Stimulated activated CD8-positive, alpha-beta memory T cell treated with anti-CD3 and anti-CD28 coated beads, Interleukin-15, amount 100 ng/mL, for 48 hours (primary cell): Measurements from ENCODE around the gene RHOT2.

Experiments used
- DNase-seq, 2 donors: peaks; one replicate each; pipeline ENCODE4 v3.0.0-alpha.2; 2020; ENCODE audit warnings: low read depth in 2 of 2

The RHOT2 gene

GRCh38 chr16:667780-668518 is at the start of gene RHOT2:
Gene RHOT2, plus strand, starts transcription at chr16:668132. Its CDS starts 68 bp downstream, at chr16:668200.
- DNase-seq = peak; percentile 92 to 94

GRCh38 chr16:619476-620100 is 48.3 kb upstream of the RHOT2 start:
- DNase-seq = no peak

DNA sequence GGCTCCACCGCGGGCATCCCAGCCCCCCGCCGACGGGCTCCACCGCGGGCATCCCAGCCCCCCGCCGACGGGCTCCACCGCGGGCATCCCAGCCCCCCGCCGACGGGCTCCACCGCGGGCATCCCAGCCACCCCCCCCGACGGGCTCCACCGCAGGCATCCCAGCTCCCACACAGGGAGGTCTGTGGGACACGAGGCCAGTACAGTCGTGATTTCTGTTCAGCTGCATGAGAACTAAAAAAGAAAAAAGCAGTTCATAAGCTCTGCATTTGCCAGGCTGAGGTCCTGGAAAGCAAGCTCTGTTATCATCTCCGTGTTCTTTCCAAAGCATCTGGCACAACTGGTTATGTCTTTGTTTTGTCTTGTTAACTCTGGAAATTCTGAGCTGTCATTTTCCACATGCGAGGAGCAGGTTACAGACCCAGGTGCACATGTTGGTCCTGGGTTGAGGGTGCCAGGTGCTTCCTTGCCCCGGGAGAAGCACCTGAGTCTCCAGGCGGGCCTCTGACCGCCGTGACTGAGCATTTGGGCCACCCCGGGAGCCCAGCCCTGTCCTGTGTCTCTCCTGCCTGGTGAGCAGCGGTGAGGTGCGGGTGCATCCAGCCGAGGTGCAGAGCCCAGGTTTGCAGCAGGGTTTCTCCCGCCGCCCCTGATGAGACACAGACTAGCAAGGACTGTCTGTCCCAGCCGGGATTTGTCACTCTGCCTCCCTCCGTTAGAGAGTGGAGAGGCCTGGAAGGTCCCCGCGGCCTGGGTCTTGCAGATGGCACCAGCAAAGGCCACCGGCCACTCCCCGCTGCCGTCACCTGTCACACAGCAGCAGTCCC is 47.0 kb upstream of the RHOT2 start:
- DNase-seq = no peak

- no peak for DNase-seq
Observed at GRCh38 chr16:621526-622105, 46.3 kb upstream of the RHOT2 start.

DNA sequence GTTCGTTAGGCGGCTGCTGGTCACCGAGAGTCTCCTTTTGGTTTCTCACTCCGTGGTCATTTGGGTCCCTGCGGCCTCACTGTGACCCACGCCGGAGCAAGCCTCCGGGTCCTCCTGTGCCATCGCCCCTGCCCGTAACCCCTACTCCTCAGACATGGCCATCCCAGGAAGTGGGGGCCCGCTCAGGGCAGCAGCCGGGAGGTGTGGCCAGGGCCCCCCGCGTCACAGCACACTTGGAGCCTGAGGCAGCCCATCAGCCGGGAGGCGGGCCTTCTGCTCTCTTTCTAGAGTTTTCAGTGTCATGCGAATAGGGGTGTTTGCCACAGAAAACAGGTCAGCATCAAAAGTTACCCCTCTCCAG is 45.0 kb upstream of the RHOT2 start:
- no peak for DNase-seq

GRCh38 chr16:624526-625070 is 43.3 kb upstream of the RHOT2 start:
- no peak for DNase-seq

GRCh38 chr16:625117-625976 is 42.6 kb upstream of the RHOT2 start:
- DNase-seq = no peak

GRCh38 chr16:625977-626765 is 41.8 kb upstream of the RHOT2 start:
- DNase-seq = no peak

DNA sequence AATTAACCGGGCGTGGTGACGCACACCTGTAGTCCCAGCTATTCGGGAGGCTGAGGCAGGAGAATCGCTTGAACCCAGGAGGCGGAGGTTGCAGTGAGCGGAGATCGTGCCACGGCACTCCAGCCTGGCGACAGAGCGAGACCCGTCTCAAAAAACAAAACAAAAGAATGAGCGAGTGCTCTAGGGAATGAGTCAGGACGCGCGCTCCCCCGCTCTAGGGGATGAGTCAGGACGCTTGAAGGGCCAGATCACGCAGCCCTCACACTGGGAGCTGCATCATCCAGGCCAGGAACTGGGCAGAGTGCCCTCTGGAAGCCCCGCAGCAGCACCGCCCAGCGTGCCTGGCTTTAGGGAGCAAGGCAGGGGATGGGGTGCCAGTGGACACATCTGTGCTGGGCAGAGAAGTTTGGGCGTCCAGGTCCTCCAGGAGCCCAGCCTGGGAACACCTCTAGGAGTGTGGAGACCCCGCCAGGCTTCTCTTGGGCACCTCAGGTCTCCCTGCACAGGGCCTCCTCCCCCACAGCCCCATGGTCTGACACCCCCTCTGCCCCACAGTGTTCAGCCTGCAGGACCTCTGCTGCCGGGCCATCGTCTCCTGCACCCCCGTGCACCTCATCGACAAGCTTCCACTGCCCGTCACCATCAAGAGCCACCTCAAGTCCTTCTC is 41.0 kb upstream of the RHOT2 start:
- no peak for DNase-seq

- no peak for DNase-seq
Observed at GRCh38 chr16:627454-628239, 40.3 kb upstream of the RHOT2 start.

- DNase-seq = no peak
Observed at GRCh38 chr16:628321-629061, 39.4 kb upstream of the RHOT2 start.

DNA sequence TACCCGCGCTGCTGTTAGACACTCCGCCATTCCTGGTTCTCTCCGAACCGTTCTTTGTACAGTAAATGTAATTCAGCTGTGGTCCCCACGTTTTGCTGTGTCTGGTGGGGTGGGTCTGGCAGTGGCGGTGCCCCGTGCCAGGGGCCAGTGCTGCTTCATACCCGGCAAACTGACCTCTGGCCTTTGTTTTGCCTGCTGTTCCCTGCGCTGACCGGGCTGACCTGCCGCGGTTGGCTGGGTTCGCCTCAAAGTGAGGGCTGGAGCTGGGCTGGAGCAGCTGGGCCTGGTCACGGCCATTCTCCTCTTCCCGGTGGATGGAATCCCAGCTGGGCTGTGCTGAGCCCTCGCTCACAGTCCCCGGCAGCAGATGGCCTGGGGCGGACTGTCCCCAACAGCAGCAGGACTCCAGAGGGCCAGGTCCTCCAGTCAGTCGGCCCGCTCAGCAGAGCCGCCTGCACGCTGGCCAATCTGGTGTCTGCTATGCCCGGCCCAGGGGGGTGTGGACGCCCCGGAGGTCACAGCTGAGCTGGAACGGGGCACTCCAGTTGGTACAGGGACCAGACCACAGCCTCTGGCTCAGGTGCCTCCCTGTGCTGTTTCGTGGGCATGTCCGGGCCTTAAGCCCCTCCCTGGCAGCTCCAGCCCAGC is 38.6 kb upstream of the RHOT2 start:
- DNase-seq = no peak

DNA sequence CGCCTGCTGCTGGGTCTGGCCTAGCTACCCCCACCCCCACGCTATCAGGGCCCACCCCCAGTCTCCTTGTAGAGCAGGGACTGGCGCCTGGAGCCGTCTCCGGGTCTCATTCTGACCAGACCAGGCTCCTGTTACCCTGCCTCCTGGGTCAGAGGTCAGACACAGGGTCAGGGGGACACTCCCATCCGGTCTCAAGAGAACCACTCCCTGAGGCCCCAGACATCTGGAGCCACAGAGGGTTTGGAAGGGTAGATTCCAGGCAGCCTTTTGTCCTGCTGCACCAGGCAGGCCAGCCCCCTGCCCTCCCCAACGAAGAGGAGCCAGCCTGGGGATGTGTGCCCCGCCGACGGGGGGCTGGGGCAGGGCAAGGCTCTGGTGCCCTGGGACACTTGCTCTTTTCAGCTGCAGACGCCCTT is 38.1 kb upstream of the RHOT2 start:
- no peak for DNase-seq

- no peak for DNase-seq
Observed at GRCh38 chr16:630249-630814, 37.6 kb upstream of the RHOT2 start.

GRCh38 chr16:630815-631405 is 37.0 kb upstream of the RHOT2 start, which contains the start of gene WFIKKN1:
Gene WFIKKN1, plus strand, starts transcription at chr16:630985. Its CDS starts 269 bp downstream, at chr16:631254.
- DNase-seq = no peak

- DNase-seq = no peak
Observed at GRCh38 chr16:631808-632358, 36.0 kb upstream of the RHOT2 start.
